NCI-H226 (cell line): ENCODE results near the gene ZNF124.
"Not testable (repeated sequence)": the region's sequence is repeated elsewhere in the genome, so short reads cannot be mapped to it uniquely, and the experiment has no call there.

ENCODE experiments used
- DNase-seq: peaks from one replicate; pipeline ENCODE4 v3.0.0-alpha.2; 2015

The ZNF124 gene

GRCh38 chr1:247171875-247172563 is at the start of gene ZNF124:
TSS of gene ZNF124 (minus strand) at chr1:247172020. CDS start at chr1:247171877, 143 bp downstream.
- DNase-seq = not testable (repeated sequence)

DNA sequence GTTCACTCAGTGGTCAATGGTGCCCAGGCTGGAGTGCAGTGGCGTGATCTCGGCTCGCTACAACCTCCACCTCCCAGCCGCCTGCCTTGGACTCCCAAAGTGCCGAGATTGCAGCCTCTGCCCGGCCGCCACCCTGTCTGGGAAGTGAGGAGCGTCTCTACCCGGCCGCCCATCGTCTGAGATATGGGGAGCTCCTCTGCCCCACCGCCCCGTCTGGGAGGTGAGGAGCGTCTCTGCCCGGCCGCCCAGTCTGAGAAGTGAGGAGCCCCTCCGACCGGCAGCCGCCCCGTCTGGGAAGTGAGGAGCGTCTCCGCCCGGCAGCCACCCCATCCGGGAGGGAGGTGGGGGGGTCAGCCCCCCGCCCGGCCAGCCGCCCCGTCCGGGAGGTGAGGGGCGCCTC is 48.5 kb upstream of the ZNF124 start:
- DNase-seq = not testable (repeated sequence)

GRCh38 chr1:247218121-247218651 is 46.4 kb upstream of the ZNF124 start:
- no peak for DNase-seq

DNA sequence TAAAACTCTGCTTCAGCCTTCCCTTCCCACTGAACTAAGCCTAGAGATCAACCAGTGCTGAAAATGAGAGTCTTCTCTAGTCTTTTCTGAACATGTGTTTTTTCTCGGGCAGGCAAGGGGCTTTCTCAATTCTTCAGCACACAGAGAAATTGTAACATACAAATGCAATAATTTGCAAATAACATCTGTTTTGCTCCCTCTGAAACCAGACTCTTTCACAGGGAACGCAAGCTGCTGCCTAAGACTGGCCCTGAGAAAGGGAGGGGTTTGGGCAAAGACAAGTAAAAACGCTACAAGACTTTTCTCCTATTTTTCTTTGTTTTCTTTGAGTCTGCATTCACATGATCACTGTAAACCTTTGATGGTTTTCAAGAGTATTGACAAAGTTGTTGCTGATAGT is 44.4 kb upstream of the ZNF124 start:
- no peak for DNase-seq

- DNase-seq = peak; percentile 61
Observed at GRCh38 chr1:247212627-247213617, 41.1 kb upstream of the ZNF124 start.

- no peak for DNase-seq
Observed at GRCh38 chr1:247212012-247212411, 40.2 kb upstream of the ZNF124 start.

DNA sequence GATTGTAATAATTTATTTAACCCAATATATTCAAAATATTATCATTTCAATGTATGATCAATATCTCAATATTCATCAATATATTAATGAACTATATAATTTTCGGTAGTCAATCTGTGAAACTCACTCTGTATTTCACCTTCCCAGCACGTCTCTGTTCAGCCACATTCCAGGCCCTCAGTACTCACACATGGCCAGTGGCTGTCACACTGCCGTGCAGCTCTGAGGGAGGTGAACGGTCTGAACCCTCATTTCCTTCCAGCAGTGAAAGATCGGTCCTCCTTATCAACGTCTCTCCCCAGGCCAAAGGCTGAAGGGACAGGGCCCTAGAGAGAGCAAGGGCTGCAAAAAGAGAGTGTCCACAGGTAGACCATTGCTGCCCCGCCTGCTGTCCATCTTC is 39.5 kb upstream of the ZNF124 start:
- no peak for DNase-seq

DNA sequence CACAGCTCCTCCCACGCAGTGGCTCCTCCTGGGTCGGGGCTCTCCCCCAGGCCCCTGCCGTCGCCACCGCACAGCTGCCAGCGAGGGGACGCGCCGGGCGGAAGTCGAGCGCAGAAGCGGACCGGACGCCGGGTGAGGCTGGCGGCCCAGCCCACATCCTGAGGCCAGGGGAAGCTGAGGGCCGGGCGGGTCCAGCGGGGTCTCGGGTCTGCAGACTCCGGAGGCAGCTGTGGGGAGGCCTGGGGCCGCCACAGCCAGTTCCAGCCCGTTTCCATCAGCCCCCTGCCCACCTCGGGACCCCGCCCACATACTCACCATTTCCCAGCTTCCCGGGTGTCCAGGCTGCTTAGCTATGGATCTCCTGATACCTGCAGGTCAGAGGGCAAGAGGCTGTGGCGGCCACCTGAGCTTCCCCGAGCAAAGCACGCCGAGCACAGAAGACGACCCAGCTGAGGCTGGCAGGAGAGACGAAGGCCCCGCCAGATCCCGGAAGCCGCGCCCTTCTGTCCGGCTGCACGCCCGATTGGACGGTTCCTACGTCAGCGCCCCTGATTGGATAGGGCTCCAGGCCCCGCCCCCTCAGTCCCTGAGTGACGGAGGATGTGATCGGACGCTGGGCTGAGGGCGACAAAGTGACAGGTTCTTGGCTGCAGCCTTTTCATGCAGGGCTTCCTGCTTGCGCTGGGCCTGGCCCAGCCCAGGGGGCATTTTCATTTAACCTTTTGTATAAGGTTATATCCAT is 38.7 kb upstream of the ZNF124 start:
- peak; percentile 93 for DNase-seq

DNA sequence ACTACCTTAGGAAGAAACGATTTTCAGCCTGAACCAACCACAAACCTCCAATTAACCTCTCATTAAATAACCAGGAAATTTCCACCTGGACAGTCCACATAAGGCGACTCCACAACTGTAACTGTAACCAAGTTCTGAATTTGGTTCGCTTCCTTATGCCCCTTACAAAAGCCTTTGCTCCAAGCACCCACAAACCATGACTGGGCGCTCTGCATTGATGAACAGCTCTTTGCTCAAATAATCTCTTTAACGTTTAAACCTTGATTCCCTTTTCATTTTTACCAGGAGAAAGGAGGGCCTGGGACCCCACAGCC is 38.2 kb upstream of the ZNF124 start:
- DNase-seq = no peak

DNA sequence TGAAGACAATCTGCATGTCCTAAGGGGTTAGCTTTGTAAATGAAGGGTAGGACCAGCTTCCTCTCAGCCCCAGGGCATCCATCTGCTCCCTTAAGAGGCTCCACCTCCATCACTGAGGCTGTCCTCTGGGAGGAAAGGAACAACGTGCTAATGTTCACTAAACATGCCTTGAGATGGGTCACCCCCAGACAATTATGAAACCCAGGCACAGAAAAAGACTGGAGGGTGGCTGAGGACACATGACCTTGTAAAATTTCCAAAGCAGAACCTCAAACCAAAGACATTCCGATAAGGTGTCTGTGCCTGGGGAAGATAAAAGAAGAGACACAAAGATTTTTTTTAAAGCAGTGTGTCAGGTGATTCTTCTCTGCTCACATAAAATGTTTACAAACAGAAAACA is 37.6 kb upstream of the ZNF124 start:
- no peak for DNase-seq

- no peak for DNase-seq
Observed at GRCh38 chr1:247204177-247204647, 32.4 kb upstream of the ZNF124 start.

DNA sequence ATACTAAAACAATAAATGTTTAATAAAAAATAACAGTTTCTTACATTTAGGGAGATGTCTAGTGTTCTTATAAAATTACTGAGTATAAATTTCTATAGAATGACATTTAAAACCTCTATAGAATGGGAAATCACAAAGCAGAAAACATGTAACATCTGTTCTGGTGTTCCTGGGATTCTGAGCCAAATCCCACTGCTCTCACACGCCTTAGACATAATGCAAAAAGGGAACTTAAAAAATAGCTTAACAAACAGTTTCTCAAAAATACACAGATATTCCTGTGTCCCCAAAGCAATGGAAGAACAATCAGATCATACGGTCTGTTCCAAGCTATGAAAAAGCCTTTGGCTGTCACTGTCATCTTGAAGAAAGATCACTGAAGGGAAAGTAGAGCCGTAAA is 27.0 kb upstream of the ZNF124 start:
- no peak for DNase-seq

DNA sequence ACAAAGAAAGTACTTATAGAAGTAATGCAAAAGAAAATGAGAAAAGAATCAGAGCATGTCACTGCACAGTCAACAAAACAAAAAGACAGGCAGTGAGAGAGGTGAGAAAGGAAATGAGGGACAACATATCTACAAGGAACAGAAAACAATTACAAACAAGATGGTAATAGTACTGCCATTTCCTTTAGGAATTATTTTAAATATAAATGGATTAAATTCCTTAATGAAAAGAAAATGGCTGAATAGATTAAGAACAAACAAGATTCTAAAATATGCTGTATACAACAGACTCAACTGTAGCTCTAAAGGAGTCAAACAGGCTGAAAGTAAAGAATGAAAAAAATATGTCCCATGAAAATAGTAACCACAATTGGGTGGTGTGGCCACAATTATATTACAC is 22.1 kb upstream of the ZNF124 start:
- DNase-seq = no peak

- DNase-seq = no peak
Observed at GRCh38 chr1:247189981-247190798, 18.4 kb upstream of the ZNF124 start.

DNA sequence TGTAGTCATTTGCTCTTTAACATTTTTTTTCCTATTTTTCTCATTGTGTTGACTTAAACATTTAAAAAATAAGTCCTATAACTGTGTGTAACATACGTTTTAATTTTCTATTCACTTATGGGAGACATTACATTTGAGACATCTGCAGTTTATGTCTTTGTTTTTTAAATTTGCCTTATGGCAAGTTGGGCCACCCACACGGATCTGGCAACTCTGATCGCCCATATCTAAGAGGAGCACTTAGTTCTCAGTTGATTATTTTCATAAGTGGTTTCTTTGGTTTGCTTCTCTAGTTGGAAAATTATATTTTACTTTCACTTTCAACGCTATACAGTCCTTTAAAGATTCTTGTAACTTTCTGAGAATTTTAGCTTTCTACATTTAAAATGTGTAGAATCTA is 13.8 kb upstream of the ZNF124 start:
- no peak for DNase-seq

DNA sequence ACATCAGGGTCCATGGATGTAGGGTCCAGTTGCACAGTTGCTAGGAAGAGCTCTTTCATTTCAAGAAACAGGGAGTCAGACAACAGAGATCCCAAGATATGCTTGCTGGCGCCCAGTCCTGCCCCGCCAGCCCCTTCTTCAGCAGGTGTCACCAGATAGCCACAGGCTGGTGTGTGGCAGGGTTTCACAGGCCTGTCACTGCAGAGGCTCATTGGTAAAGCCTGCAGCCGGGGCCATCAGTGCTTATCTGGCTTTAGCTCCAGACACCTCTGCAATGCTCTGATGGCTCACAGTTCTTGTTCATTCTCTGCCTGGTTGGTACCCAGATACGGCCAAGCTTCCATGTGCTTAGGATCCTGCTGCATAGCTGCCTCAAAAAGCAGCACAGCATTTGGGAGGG is 12.4 kb upstream of the ZNF124 start:
- no peak for DNase-seq

- DNase-seq = no peak
Observed at GRCh38 chr1:247182994-247183393, 11.2 kb upstream of the ZNF124 start.

DNA sequence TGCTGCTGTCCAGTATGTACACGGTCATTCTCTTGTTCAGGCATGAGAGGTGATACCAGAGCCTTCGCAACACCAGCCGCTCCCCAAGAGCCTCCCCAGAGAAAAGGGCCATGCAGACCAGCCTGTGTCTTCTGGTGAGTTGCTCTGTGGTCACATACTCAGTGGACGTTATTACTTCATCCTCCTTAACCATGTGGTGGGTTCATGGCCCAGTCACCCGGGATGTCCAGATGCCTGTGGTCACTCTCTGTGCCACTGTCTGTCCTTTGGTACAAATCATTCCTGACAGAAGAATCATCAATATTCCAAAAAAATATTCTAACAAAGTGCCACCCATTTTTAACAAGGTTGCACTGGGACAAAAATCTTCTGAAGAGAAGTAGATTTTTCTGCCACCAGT is 8.8 kb upstream of the ZNF124 start:
- no peak for DNase-seq

DNA sequence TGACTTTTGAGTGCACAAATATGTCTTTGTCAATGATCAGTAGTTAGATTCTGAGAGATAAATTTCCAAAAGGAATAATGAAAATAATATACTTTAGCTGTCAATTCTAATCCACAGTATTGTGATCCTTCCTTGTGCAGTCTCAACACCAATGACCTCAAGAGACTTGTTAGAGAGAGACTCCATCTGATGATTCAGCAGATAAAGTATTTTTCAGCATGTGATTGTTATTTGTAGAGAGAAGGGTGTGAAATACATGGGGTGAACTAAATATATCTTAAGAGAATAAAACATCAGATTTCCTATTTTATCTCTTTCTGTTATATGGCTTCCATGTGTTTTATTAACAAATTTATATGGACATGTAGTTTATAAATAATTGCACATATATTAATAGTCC is 5.9 kb upstream of the ZNF124 start:
- no peak for DNase-seq

- DNase-seq = no peak
Observed at GRCh38 chr1:247175458-247175857, 3.6 kb upstream of the ZNF124 start.

GRCh38 chr1:247173431-247173830 is 1.6 kb upstream of the ZNF124 start:
- DNase-seq = no peak

GRCh38 chr1:247172996-247173395 is 1.2 kb upstream of the ZNF124 start:
- DNase-seq = no peak
